ENCODE measurements around the gene PIBF1.

GRCh38 chr13:72849571-72849970 is 67.6 kb downstream of the PIBF1 start:
- TF ChIP-seq CTCF (IDR thresholded peaks at IDR 0.05), result no peak
- TF ChIP-seq ZFX (IDR thresholded peaks at IDR 0.05; ENCODE audit: borderline replicate concordance), result no peak
